ENCODE measurements around the gene UBE2K. TPM values are rescaled to one million over a fixed set of nuclear protein-coding genes. Genes with fewer than 3 reads are reported as not detected.
A peak's percentile ranks its signal among the peaks of the same experiment; 100 is the strongest.

UBE2K gene
- total and polyA plus RNA-seq, 10 of the 15 experiments (the other 5 are each of a cell fraction or from before 2014, with no cell fraction given): 17.0 to 141 (median 75.5) TPM

DNA sequence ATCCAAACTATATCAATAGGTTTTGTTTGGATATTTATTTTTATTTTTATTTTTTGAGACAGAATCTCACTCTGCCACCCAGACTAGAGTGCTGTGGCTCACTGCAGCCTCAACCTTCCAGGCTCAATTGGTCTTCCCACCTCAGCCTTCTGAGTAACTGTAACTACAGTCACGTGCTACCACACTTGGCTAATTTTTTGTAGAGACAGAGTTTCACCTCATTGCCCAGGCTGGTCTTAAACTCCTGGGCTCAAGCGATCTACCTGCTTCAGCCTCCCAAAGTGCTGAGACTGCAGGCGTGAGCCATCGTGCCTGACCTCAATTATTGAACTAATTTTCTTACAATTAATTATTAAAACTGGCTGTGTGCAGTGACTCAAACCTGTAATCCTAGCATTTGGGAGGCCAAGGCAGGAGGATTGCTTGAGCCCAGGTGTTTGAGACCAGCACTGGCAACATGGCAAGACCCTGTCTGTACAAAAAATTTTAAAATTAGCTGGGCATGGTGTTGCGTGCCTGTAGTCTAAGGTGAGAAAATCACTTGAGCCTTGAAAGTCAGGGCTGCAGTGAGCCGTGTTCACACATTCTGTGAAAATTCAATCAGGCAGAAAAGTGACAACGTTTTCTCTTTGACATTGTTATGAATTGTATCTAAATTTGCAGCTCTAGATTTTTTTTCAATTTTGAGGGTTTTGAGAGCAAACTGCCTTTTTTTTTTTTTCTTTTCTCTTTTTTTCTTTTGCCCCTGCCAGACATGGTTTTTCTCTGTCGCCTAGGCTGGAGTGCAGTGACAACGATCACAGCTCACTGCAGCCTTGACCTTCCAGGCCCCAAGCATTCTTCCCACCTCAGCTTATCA lies 66.0 kb downstream of the UBE2K start (continued):
- TF ChIP-seq, protein P1, sequence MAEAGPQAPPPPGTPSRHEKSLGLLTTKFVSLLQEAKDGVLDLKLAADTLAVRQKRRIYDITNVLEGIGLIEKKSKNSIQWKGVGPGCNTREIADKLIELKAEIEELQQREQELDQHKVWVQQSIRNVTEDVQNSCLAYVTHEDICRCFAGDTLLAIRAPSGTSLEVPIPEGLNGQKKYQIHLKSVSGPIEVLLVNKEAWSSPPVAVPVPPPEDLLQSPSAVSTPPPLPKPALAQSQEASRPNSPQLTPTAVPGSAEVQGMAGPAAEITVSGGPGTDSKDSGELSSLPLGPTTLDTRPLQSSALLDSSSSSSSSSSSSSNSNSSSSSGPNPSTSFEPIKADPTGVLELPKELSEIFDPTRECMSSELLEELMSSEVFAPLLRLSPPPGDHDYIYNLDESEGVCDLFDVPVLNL (IDR thresholded peaks at IDR 0.05; ENCODE audit: low read depth, low read length): no peak
- TF ChIP-seq NR2F1 (conservative IDR thresholded peaks at IDR 0.05) (peak; percentile 62; the same call in 1 of the 2 replicates), SIN3A (IDR thresholded peaks at IDR 0.05; ENCODE audit: low read depth, low read length) (no peak), SREBF1 (IDR thresholded peaks at IDR 0.05; ENCODE audit: low read length) (no peak), JUNB (IDR thresholded peaks at IDR 0.05) (no peak), ZNF622 (IDR thresholded peaks at IDR 0.05) (no peak), NBN (IDR thresholded peaks at IDR 0.05) (peak; percentile 91), STAT1 (conservative IDR thresholded peaks at IDR 0.05) (no peak), TBL1XR1 (IDR thresholded peaks at IDR 0.05; ENCODE audit: low read depth, low read length) (no peak), CREB1 (IDR thresholded peaks at IDR 0.05; ENCODE audit: low read depth) (no peak), ZBED1 (IDR thresholded peaks at IDR 0.05; ENCODE audit: borderline replicate concordance) (no peak), KAT2A (conservative IDR thresholded peaks at IDR 0.05; ENCODE audit: control insufficient read depth, low read depth, low read length) (no peak), RUNX3 (IDR thresholded peaks at IDR 0.05; ENCODE audit: low read length) (0 out of 2 replicates have a peak, but pooled peaks have one; percentile 11), YY1 (IDR thresholded peaks at IDR 0.05; ENCODE audit: low read depth, low read length) (no peak), PML (IDR thresholded peaks at IDR 0.05; ENCODE audit: low read length) (no peak), CHD4 (IDR thresholded peaks at IDR 0.05) (no peak), MTA3 (IDR thresholded peaks at IDR 0.05; ENCODE audit: borderline replicate concordance, low read length) (peak; percentile 72; the same call in 1 of the 2 replicates), CBX3 (IDR thresholded peaks at IDR 0.05; ENCODE audit: borderline replicate concordance, low read depth) (no peak)
- TF ChIP-seq, protein P2, sequence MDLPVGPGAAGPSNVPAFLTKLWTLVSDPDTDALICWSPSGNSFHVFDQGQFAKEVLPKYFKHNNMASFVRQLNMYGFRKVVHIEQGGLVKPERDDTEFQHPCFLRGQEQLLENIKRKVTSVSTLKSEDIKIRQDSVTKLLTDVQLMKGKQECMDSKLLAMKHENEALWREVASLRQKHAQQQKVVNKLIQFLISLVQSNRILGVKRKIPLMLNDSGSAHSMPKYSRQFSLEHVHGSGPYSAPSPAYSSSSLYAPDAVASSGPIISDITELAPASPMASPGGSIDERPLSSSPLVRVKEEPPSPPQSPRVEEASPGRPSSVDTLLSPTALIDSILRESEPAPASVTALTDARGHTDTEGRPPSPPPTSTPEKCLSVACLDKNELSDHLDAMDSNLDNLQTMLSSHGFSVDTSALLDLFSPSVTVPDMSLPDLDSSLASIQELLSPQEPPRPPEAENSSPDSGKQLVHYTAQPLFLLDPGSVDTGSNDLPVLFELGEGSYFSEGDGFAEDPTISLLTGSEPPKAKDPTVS (IDR thresholded peaks at IDR 0.05; ENCODE audit: low read depth, low read length): no peak
- TF ChIP-seq, protein P3, sequence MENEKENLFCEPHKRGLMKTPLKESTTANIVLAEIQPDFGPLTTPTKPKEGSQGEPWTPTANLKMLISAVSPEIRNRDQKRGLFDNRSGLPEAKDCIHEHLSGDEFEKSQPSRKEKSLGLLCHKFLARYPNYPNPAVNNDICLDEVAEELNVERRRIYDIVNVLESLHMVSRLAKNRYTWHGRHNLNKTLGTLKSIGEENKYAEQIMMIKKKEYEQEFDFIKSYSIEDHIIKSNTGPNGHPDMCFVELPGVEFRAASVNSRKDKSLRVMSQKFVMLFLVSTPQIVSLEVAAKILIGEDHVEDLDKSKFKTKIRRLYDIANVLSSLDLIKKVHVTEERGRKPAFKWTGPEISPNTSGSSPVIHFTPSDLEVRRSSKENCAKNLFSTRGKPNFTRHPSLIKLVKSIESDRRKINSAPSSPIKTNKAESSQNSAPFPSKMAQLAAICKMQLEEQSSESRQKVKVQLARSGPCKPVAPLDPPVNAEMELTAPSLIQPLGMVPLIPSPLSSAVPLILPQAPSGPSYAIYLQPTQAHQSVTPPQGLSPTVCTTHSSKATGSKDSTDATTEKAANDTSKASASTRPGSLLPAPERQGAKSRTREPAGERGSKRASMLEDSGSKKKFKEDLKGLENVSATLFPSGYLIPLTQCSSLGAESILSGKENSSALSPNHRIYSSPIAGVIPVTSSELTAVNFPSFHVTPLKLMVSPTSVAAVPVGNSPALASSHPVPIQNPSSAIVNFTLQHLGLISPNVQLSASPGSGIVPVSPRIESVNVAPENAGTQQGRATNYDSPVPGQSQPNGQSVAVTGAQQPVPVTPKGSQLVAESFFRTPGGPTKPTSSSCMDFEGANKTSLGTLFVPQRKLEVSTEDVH (IDR thresholded peaks at IDR 0.05; ENCODE audit: low read depth, partially characterized antibody): no peak
- TF ChIP-seq, protein P4, sequence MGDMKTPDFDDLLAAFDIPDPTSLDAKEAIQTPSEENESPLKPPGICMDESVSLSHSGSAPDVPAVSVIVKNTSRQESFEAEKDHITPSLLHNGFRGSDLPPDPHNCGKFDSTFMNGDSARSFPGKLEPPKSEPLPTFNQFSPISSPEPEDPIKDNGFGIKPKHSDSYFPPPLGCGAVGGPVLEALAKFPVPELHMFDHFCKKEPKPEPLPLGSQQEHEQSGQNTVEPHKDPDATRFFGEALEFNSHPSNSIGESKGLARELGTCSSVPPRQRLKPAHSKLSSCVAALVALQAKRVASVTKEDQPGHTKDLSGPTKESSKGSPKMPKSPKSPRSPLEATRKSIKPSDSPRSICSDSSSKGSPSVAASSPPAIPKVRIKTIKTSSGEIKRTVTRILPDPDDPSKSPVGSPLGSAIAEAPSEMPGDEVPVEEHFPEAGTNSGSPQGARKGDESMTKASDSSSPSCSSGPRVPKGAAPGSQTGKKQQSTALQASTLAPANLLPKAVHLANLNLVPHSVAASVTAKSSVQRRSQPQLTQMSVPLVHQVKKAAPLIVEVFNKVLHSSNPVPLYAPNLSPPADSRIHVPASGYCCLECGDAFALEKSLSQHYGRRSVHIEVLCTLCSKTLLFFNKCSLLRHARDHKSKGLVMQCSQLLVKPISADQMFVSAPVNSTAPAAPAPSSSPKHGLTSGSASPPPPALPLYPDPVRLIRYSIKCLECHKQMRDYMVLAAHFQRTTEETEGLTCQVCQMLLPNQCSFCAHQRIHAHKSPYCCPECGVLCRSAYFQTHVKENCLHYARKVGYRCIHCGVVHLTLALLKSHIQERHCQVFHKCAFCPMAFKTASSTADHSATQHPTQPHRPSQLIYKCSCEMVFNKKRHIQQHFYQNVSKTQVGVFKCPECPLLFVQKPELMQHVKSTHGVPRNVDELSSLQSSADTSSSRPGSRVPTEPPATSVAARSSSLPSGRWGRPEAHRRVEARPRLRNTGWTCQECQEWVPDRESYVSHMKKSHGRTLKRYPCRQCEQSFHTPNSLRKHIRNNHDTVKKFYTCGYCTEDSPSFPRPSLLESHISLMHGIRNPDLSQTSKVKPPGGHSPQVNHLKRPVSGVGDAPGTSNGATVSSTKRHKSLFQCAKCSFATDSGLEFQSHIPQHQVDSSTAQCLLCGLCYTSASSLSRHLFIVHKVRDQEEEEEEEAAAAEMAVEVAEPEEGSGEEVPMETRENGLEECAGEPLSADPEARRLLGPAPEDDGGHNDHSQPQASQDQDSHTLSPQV (IDR thresholded peaks at IDR 0.05): no peak
